ENCODE measurements around the gene KSR1. TPM values are rescaled to one million over a fixed set of nuclear protein-coding genes. Genes with fewer than 3 reads are reported as not detected.

The KSR1 gene
- polyA plus RNA-seq, 1 of the 3 experiments (the other 2 are of a cell fraction) = 7.5 TPM

DNA sequence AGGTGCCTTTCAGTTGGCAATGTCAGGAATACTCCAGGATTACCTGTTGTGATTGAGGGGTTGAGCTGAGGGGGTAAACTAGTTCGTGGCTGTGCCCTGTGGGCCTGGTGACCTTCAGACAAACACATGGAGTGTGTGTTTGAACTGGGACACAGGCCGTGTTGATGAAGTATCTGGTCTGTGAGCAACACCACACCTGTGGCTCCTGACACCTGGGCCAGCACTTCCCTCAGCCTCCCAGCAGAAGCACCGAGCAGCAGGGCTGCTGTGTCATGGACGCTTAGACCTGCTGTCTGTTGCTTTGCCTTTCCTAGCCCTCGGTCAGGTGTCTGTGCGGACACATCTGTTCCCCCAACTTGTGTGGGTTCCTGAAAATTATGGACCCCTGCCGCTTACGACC, 82.9 kb downstream of the KSR1 start:
- no peaks in the 10 kb centered on the region for H3K9me2 ChIP-seq
- H3F3A ChIP-seq (replicated peaks; ENCODE audit: insufficient read depth) = no peaks in the 10 kb centered on the region
- POLR2A ChIA-PET = no interaction called here
- no peak overlapping the region for H3K4me2 ChIP-seq
- no peaks in the 10 kb centered on the region for H3K27me3 ChIP-seq (ENCODE audit: insufficient read depth)
- no peak for DNase-seq
- H3K4me3 ChIP-seq (ENCODE audit: low read depth in 2 of 2, low read length in 1 of 2) = no peak overlapping the region
- 88% methylated on average over 8 of the region's 8 CpGs for WGBS (ENCODE audit: low lambda C conversion rate)
- H3K9ac ChIP-seq = no peak overlapping the region
- H3K27ac ChIP-seq (ENCODE audit: low read depth in 2 of 2, low read length in 1 of 2) = no peak overlapping the region
- peaks cover 0 to 11% of the 10 kb centered on the region in 2 experiments; a peak in 2 of 4 replicates for H3K4me1 ChIP-seq (ENCODE audit: control insufficient read depth in 1 of 2, insufficient read depth in 2 of 2, low read depth in 1 of 2, low read length in 1 of 2)
- no peaks in the 10 kb centered on the region for H3K9me3 ChIP-seq
- H3K36me3 ChIP-seq (replicated peaks in 1 of 2; ENCODE audit: control insufficient read depth in 1 of 2, insufficient read depth in 2 of 2, low read length in 1 of 2) = no peaks in the 10 kb centered on the region
- no peaks in the 10 kb centered on the region for H4K20me1 ChIP-seq (ENCODE audit: insufficient read depth)
- CTCF ChIA-PET = interaction anchor here (1.0 to 1.5 kb wide), 3 partner anchors 10 to 81 kb away, joined by 3 to 4 read pairs (median 3); no protein-coding TSS in a partner anchor
- no peaks in the 10 kb centered on the region for H3K79me2 ChIP-seq (ENCODE audit: insufficient read depth)
- TF ChIP-seq TAF1 (IDR thresholded peaks at IDR 0.05; ENCODE audit: borderline replicate concordance, low read depth, low read length) (no peak), SMC3 (IDR thresholded peaks at IDR 0.05; ENCODE audit: low read depth, low read length) (no peak), EZH2phosphoT487 (IDR thresholded peaks at IDR 0.05; ENCODE audit: borderline replicate concordance, low read depth) (no peak), YY1 (IDR thresholded peaks at IDR 0.05; ENCODE audit: low read depth) (no peak), EP300 (IDR thresholded peaks at IDR 0.05; ENCODE audit: borderline replicate concordance in 1 of 2, low read depth in 1 of 2, low read length in 1 of 2) (no peak), FOXM1 (IDR thresholded peaks at IDR 0.05; ENCODE audit: low read depth) (no peak)
- TF ChIP-seq, protein P1, sequence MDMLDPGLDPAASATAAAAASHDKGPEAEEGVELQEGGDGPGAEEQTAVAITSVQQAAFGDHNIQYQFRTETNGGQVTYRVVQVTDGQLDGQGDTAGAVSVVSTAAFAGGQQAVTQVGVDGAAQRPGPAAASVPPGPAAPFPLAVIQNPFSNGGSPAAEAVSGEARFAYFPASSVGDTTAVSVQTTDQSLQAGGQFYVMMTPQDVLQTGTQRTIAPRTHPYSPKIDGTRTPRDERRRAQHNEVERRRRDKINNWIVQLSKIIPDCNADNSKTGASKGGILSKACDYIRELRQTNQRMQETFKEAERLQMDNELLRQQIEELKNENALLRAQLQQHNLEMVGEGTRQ (IDR thresholded peaks at IDR 0.05; ENCODE audit: borderline replicate concordance, low read depth, low read length) = no peak
- H2AFZ ChIP-seq (ENCODE audit: low read depth) = no peak overlapping the region

DNA sequence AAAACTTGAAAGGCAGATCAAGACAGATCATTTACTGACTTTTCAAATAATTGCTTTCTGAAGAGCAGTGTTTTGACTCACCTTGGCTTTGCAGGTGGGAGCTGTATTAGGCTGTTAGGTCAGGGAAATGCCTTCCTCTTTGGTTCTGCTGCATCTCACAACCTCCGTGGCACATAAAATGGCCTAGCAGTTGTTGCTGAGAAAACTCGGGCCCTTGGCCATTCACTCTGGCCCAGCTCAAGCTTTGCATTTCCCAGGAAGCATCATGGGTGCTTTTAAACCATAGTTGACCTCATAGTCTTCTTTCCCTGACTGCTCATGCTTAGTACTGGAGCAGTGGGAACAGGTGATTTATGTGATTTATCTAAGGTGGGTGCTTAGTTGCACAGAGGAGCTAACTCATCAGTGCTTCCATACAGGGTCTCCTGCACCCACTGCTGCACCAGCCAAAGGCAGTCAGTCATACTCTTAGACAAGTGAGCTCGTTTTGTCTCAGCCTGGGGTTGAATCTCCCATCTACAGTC, 83.6 kb downstream of the KSR1 start:
- H3K79me2 ChIP-seq (ENCODE audit: insufficient read depth) = no peaks in the 10 kb centered on the region
- no peak overlapping the region for H3K27ac ChIP-seq (ENCODE audit: low read depth in 2 of 2, low read length in 1 of 2)
- no peak overlapping the region for H2AFZ ChIP-seq (ENCODE audit: low read depth)
- CTCF ChIA-PET = interaction anchor here (1.0 to 1.5 kb wide), 5 partner anchors 10 to 81 kb away, joined by 3 to 4 read pairs (median 3); no protein-coding TSS in a partner anchor
- no peak overlapping the region for H3K4me3 ChIP-seq (ENCODE audit: low read depth in 2 of 2, low read length in 1 of 2)
- DNase-seq = no peak
- H3K4me2 ChIP-seq = no peak overlapping the region
- no peaks in the 10 kb centered on the region for H3K27me3 ChIP-seq (ENCODE audit: insufficient read depth)
- TF ChIP-seq RCOR1 (IDR thresholded peaks at IDR 0.05; ENCODE audit: low read length) (no peak), SIN3A (IDR thresholded peaks at IDR 0.05; ENCODE audit: borderline replicate concordance, low read depth, low read length) (no peak), SMC3 (IDR thresholded peaks at IDR 0.05; ENCODE audit: low read depth, low read length) (no peak), GATA2 (CRISPR knock-in tag; IDR thresholded peaks at IDR 0.05) (no peak), MXI1 (IDR thresholded peaks at IDR 0.05; ENCODE audit: low read depth, low read length) (no peak), EZH2phosphoT487 (IDR thresholded peaks at IDR 0.05; ENCODE audit: borderline replicate concordance, low read depth) (no peak), RFX5 (IDR thresholded peaks at IDR 0.05; ENCODE audit: low read length) (no peak), NFIC (IDR thresholded peaks at IDR 0.05; ENCODE audit: borderline replicate concordance) (no peak), RXRA (IDR thresholded peaks at IDR 0.05; ENCODE audit: borderline replicate concordance, low read depth) (no peak), EP300 (IDR thresholded peaks at IDR 0.05; ENCODE audit: borderline replicate concordance in 1 of 2, low read depth in 1 of 2, low read length in 1 of 2) (no peak)
- TF ChIP-seq, protein P2, sequence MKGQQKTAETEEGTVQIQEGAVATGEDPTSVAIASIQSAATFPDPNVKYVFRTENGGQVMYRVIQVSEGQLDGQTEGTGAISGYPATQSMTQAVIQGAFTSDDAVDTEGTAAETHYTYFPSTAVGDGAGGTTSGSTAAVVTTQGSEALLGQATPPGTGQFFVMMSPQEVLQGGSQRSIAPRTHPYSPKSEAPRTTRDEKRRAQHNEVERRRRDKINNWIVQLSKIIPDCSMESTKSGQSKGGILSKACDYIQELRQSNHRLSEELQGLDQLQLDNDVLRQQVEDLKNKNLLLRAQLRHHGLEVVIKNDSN (IDR thresholded peaks at IDR 0.05; ENCODE audit: borderline replicate concordance, low read depth) = no peak
- TF ChIP-seq, protein P3, sequence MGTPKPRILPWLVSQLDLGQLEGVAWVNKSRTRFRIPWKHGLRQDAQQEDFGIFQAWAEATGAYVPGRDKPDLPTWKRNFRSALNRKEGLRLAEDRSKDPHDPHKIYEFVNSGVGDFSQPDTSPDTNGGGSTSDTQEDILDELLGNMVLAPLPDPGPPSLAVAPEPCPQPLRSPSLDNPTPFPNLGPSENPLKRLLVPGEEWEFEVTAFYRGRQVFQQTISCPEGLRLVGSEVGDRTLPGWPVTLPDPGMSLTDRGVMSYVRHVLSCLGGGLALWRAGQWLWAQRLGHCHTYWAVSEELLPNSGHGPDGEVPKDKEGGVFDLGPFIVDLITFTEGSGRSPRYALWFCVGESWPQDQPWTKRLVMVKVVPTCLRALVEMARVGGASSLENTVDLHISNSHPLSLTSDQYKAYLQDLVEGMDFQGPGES (IDR thresholded peaks at IDR 0.05; ENCODE audit: low read depth, low read length) = no peak
- H3K36me3 ChIP-seq (replicated peaks in 1 of 2; ENCODE audit: control insufficient read depth in 1 of 2, insufficient read depth in 2 of 2, low read length in 1 of 2) = no peaks in the 10 kb centered on the region
- 59% methylated on average over 3 of the region's 3 CpGs for WGBS (ENCODE audit: low lambda C conversion rate)
- peaks cover 0 to 7% of the 10 kb centered on the region in 2 experiments; a peak in 1 of 4 replicates for H3K4me1 ChIP-seq (ENCODE audit: control insufficient read depth in 1 of 2, insufficient read depth in 2 of 2, low read depth in 1 of 2, low read length in 1 of 2)
- H3K9ac ChIP-seq = no peak overlapping the region
- POLR2A ChIA-PET = no interaction called here
- no peaks in the 10 kb centered on the region for H4K20me1 ChIP-seq (ENCODE audit: insufficient read depth)
- no peaks in the 10 kb centered on the region for H3F3A ChIP-seq (replicated peaks; ENCODE audit: insufficient read depth)
- H3K9me2 ChIP-seq = no peaks in the 10 kb centered on the region
- no peaks in the 10 kb centered on the region for H3K9me3 ChIP-seq
